ENCODE measurements around the gene RPRML. TPM values are rescaled to one million over a fixed set of nuclear protein-coding genes. Genes with fewer than 3 reads are reported as not detected.

The RPRML gene
- total RNA-seq, 1 experiment from 2014 or later, result 1.3 TPM

- Histone ChIP-seq H3K4ac (ENCODE audit: low read depth, low read length) (no peak overlapping the region), H3K4me2 (ENCODE audit: insufficient read depth, insufficient read length, low read length) (no peak overlapping the region), H3K79me2 (ENCODE audit: insufficient read depth, low read length) (no peaks in the 10 kb centered on the region), H2BK20ac (ENCODE audit: low read depth, low read length, poor library complexity, severe bottlenecking) (no peak overlapping the region), H2AFZ (ENCODE audit: low read length) (no peak overlapping the region), H3K79me1 (ENCODE audit: insufficient read depth, low read depth, low read length, poor library complexity, severe bottlenecking) (no peaks in the 10 kb centered on the region), H3K14ac (ENCODE audit: insufficient read depth, low read length) (no peak overlapping the region), H2AK5ac (ENCODE audit: insufficient read length, low read length) (no peak overlapping the region), H3K23me2 (ENCODE audit: insufficient read length, low read depth, low read length, poor library complexity, severe bottlenecking) (no peaks in the 10 kb centered on the region), H3T11ph (ENCODE audit: low read length) (no peak overlapping the region), H3K18ac (ENCODE audit: insufficient read length, low read depth, low read length) (no peak overlapping the region), H3K9me3 (ENCODE audit: control insufficient read depth, low read depth, low read length) (no peaks in the 10 kb centered on the region), H3K27me3 (ENCODE audit: insufficient read depth, low read length) (no peaks in the 10 kb centered on the region), H3K56ac (ENCODE audit: insufficient read length, low read depth, low read length) (no peak overlapping the region), H2BK12ac (ENCODE audit: insufficient read length, low read depth, low read length) (no peak overlapping the region), H4K5ac (ENCODE audit: insufficient read length, low read depth, low read length) (no peak overlapping the region), H3K27ac (ENCODE audit: insufficient read length, low read depth, low read length) (no peak overlapping the region), H2BK120ac (ENCODE audit: low read depth, low read length, poor library complexity, severe bottlenecking) (no peak overlapping the region), H4K91ac (ENCODE audit: insufficient read length, low read depth, low read length) (no peak overlapping the region), H3K23ac (ENCODE audit: insufficient read length, low read depth, low read length) (no peak overlapping the region), H4K8ac (replicated peaks; ENCODE audit: insufficient read length, low read depth, low read length) (no peak overlapping the region), H3K9ac (ENCODE audit: extremely low read depth, insufficient read length, low read length) (no peak overlapping the region), H2BK5ac (ENCODE audit: insufficient read length, low read length) (no peak overlapping the region), H3K4me1 (ENCODE audit: insufficient read depth, low read length) (no peaks in the 10 kb centered on the region), H2BK15ac (ENCODE audit: low read depth, low read length) (no peak overlapping the region), H4K20me1 (ENCODE audit: control insufficient read depth, insufficient read depth, insufficient read length) (no peaks in the 10 kb centered on the region)
- no peak for DNase-seq
- Mint-ChIP-seq H3K4me1 (peaks cover 8 to 10% of the 10 kb centered on the region in 2 experiments), H3K27me3 (ENCODE audit: low read depth) (peaks cover 42% of the 10 kb centered on the region), H3K4me3 (no peak overlapping the region), H3K9me3 (no peaks in the 10 kb centered on the region), H3K36me3 (ENCODE audit: insufficient read depth in 1 of 3, low read depth in 3 of 3) (peaks cover 0 to 4% (median 0%) of the 10 kb centered on the region in 3 experiments; a peak in 1 of 7 replicates), H3K27ac (no peak overlapping the region)
- no peak for TF ChIP-seq CTCF (conservative IDR thresholded peaks at IDR 0.05)
- no CpG with 5 or more reads among the region's 10 CpGs for WGBS (ENCODE audit: extremely low coverage, insufficient read length, low lambda C conversion rate)
These were observed 7.3 kb downstream of the RPRML start for GRCh38 chr17:46971647-46972300.

Measured in H9 (cell line).